Measurements from ENCODE around the gene PLLP.

GRCh38 chr16:57244767-57245471, 39.6 kb downstream of the PLLP start, which contains the start of gene ARL2BP:
- peak; percentile 89 for TF ChIP-seq POLR2A (IDR thresholded peaks at IDR 0.05)
- TF ChIP-seq CTCF (IDR thresholded peaks at IDR 0.05), result peak in 2 of 4 experiments; percentile 3 to 8
- peak; percentile 95 for TF ChIP-seq POLR2AphosphoS5 (IDR thresholded peaks at IDR 0.05)

All from prostate gland (tissue), 2 donors.